ENCODE results near the gene UBE2I.

UBE2I gene

DNA sequence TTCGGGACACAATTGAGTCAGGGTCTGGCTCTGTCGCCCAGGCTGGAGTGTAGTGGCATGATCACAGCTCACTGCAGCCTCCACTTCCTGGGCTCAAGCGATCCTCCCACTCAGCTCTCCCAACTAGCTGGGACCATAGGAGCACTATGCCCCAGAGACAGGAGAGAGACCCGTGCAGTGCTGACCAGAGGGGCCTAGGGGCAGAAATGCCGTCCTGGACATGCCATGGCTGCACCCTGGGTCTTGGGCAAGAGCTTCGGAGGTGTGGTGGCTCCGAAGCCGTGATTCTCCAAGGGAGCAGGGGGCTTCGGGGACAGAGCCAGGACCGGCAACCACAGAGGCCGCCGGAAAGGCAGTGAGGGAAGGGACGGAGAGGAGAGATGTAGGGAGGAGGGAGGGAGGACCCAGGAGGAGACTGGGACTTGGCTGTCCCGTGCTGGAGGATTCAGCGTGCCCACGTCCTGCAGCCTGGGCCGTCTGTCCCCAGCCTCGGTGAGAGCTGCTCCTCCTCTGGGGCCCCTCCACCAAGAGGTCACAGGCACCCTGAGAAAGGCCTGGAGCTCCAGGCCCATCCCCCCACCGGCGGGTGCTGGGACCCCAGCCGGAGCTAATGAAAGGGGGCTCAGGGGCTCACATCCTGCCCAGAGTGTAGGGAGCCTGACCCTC is 31.7 kb upstream of the UBE2I start:
- no peak overlapping the region for H3K4me3 ChIP-seq (ENCODE audit: low read length)
- TF ChIP-seq, protein P1, sequence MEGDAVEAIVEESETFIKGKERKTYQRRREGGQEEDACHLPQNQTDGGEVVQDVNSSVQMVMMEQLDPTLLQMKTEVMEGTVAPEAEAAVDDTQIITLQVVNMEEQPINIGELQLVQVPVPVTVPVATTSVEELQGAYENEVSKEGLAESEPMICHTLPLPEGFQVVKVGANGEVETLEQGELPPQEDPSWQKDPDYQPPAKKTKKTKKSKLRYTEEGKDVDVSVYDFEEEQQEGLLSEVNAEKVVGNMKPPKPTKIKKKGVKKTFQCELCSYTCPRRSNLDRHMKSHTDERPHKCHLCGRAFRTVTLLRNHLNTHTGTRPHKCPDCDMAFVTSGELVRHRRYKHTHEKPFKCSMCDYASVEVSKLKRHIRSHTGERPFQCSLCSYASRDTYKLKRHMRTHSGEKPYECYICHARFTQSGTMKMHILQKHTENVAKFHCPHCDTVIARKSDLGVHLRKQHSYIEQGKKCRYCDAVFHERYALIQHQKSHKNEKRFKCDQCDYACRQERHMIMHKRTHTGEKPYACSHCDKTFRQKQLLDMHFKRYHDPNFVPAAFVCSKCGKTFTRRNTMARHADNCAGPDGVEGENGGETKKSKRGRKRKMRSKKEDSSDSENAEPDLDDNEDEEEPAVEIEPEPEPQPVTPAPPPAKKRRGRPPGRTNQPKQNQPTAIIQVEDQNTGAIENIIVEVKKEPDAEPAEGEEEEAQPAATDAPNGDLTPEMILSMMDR (IDR thresholded peaks at IDR 0.05; ENCODE audit: insufficient read depth, low read depth, low read length, missing control alignments), result no peak
- no peak for DNase-seq (ENCODE audit: low read depth)

DNA sequence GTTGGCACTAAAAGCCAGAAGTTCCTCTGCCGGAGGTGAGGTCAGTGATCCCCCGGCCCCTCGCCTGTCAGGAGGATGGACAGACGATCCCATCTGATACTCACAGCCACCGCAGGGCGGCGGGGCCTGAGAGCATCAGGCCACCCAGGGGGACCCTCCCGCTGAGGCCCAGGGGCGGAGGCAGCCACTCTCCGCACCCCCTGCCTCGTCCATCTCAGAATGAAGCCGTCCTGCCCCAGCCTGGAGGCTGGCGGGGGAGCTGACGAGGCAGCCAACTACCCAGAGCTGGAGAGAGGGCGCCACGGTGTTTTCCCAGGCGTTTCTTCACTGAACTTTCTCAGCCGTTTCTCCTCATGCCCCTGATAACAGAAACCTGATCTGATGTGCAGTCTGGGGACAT is 31.0 kb upstream of the UBE2I start:
- DNase-seq (ENCODE audit: low read depth), result no peak
- H3K4me3 ChIP-seq (ENCODE audit: low read length), result no peak overlapping the region
- TF ChIP-seq, protein P1 (IDR thresholded peaks at IDR 0.05; ENCODE audit: insufficient read depth, low read depth, low read length, missing control alignments), result no peak

DNA sequence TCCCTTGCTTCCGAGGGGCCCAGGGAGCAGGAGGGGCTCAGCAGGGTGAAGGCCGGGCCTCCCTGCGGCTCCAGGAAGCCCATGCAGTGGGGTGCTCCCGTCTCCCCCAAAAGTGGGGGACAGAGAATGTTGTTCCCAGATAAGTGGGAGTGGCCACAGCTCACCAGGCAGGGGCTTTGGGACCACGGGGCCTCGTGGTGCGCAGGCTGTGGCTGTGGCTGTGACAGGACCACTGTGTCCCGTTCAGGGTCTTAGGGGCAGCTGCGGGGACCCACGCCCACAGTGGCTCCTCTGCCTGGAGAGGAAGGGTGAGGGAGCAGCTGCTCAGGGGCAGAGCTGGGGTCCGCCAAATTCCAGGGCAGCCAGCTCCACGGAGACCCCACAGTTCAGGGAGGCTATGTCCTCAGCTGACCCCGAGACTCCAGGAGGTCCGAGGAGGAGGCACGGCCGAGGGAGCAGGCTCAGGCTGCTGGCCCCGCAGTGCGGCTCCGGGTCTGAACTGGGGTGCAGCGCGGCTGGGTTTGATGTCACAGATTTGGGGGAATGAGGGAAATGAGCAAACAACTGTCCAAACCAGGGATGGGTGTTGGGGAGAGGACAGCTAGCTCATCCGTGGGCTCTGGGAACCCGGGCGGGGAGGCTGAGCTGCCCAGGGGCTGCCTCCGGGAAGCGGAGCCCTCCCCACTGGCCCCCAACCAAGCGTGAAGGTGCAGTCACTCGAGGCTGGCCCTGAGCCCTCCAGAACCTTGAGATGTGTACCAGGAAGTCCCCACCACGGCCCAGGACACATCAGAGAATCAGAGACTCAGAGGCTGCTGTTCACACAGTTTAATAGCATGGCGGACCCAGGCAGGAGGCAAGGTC is 30.1 kb upstream of the UBE2I start:
- H3K4me3 ChIP-seq (ENCODE audit: low read length), result no peak overlapping the region
- TF ChIP-seq, protein P1 (IDR thresholded peaks at IDR 0.05; ENCODE audit: insufficient read depth, low read depth, low read length, missing control alignments), result no peak
- DNase-seq (ENCODE audit: low read depth), result no peak

DNA sequence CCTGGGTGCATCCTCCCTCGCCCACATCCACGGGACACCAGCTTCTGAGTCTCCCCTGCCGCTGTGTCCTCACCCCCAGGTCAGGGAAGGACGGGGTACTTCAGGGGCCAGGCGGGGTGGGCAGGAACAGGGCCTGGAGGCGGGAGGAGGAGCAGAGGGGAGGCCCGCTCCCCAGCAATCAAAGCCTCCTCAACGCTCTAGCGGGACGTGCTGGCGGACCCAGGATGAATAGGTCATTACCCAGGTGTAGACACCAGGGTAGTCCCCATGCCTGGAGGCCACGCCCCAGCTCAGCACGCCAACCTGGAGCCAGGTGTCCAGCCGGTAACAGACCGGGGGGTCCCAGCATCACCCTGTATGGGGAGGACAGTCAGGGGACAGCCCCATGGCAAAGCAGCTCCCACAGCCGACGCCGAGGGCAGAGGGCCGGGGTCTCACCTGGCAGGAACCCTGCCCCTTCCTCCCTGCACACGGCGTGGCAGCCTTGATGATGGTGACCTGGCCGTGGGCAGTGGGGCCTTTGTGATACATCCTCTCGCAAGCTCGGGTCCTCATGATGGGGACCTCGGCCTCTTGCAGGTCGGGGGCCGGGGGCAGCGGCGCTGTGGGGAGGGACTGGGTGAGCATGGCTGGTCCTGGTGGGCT is 29.4 kb upstream of the UBE2I start:
- no peak overlapping the region for H3K4me3 ChIP-seq (ENCODE audit: low read length)
- TF ChIP-seq, protein P1 (IDR thresholded peaks at IDR 0.05; ENCODE audit: insufficient read depth, low read depth, low read length, missing control alignments), result no peak
- no peak for DNase-seq (ENCODE audit: low read depth)

DNA sequence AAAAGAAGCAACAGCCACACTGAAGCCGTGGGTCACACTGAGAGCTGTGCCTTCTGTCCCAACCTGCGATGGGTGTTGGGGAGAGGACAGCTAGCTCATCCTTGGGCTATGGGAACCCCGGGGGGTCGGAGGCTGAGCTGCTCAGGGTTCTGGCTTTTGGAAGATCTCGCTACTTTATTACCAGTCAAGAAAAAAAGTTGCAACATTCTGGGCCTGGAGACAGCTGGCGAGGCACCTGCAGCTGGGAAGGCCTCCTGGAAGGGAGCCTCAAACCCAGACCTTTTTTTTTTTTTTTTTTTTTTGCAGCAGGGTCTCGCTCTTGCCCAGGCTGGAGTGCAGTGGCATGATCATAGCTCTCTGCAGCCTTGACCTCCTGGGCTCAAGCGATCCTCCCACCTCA is 28.7 kb upstream of the UBE2I start:
- no peak for DNase-seq (ENCODE audit: low read depth)
- TF ChIP-seq, protein P1 (IDR thresholded peaks at IDR 0.05; ENCODE audit: insufficient read depth, low read depth, low read length, missing control alignments), result no peak
- no peak overlapping the region for H3K4me3 ChIP-seq (ENCODE audit: low read length)

DNA sequence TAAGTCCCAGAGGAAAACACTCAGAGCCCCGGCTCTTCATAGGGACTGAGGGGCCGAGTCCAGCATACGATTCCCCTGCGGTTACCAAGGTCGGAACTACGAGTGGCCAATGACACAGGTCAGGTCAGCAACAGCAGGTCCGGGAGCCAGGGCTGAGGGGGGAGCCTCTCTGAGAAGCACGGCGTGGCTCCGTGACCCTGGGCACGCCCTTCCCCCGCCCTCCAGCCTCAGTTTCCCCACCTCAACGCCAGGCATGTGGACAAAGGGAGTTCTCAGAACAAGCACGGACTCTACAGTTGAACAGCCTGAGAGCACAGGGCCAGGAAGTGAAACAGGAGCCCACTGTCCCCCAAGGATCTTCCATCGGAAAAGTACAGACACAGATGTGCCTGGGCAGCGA is 27.9 kb upstream of the UBE2I start:
- DNase-seq (ENCODE audit: low read depth), result no peak
- no peak overlapping the region for H3K4me3 ChIP-seq (ENCODE audit: low read length)

More for the DNA sequence above, 27.9 kb upstream of the UBE2I start:
- TF ChIP-seq, protein P1 (IDR thresholded peaks at IDR 0.05; ENCODE audit: insufficient read depth, low read depth, low read length, missing control alignments), result no peak

All from epithelial cell of esophagus (primary cell).